DND-41 (cell line): ENCODE data around the gene SCUBE1.

Experiments
- ATAC-seq: fragments of 200-7000 bp; cut with Tn5 transposase; 3 replicates; pipeline ENCODE4 v1.9.1; 2021; ENCODE audit warnings: low read depth; ENCODE audit not compliant: insufficient read depth
- DNase-seq: peaks from one replicate; pipeline ENCODE4 v3.0.0-alpha.2; 2020
- H2AFZ ChIP-seq: 2 replicates; pipeline ENCODE4 v1.6.0; 2012; ENCODE audit warnings: low read depth, low read length
- H3K27ac ChIP-seq: 2 replicates; pipeline ENCODE4 v1.5.1; 2012; ENCODE audit warnings: low read length, inconsistent platforms
- H3K27me3 ChIP-seq: fragments of 200-600 bp; sonication (generic); 2 replicates; pipeline ENCODE4 v1.6.0; 2012; ENCODE audit warnings: low read length, mild to moderate bottlenecking, inconsistent platforms; ENCODE audit not compliant: insufficient read depth, poor library complexity
- H3K36me3 ChIP-seq: 2 replicates; pipeline ENCODE4 v1.5.1; 2012; ENCODE audit warnings: low read length, inconsistent platforms; ENCODE audit not compliant: insufficient read depth
- H3K4me1 ChIP-seq: 2 replicates; pipeline ENCODE4 v1.5.1; 2012; ENCODE audit warnings: mild to moderate bottlenecking, low read length; ENCODE audit not compliant: insufficient read depth
- H3K4me2 ChIP-seq: 2 replicates; pipeline ENCODE4 v1.6.0; 2012; ENCODE audit warnings: mild to moderate bottlenecking, moderate library complexity, low read length, inconsistent platforms; ENCODE audit not compliant: insufficient read depth
- H3K4me3 ChIP-seq, 2 experiments: fragments of 200-600 bp in 1 of 2; shearing (Covaris generic) in 1 of 2; 2 replicates each; pipeline ENCODE4 v1.5.1; 2012 to 2016; ENCODE audit warnings: inconsistent platforms in 2 of 2, low read length in 2 of 2, mild to moderate bottlenecking in 2 of 2, low read depth in 1 of 2, moderate library complexity in 1 of 2
- H3K79me2 ChIP-seq: 2 replicates; pipeline ENCODE4 v1.6.0; 2012; ENCODE audit warnings: low read length, inconsistent platforms; ENCODE audit not compliant: insufficient read depth
- H3K9ac ChIP-seq: 2 replicates; pipeline ENCODE4 v1.6.0; 2012; ENCODE audit warnings: low read depth, mild to moderate bottlenecking, inconsistent platforms, low read length, moderate library complexity
- H3K9me3 ChIP-seq: 2 replicates; pipeline ENCODE4 v1.5.1; 2012; ENCODE audit warnings: low read length, moderate library complexity, mild to moderate bottlenecking, inconsistent platforms; ENCODE audit not compliant: insufficient read depth, severe bottlenecking
- H4K20me1 ChIP-seq: 2 replicates; pipeline ENCODE4 v1.6.0; 2012; ENCODE audit warnings: low read length; ENCODE audit not compliant: insufficient read depth
- CTCF ChIP-seq: IDR thresholded peaks from 2 replicates; pipeline ENCODE4 v1.5.1; 2012; ENCODE audit warnings: borderline replicate concordance, low read length, moderate library complexity, mild to moderate bottlenecking; ENCODE audit not compliant: poor library complexity, severe bottlenecking; ENCODE audit errors: extremely low read depth
- EZH2 ChIP-seq: IDR thresholded peaks from 3 replicates; pipeline ENCODE4 v1.6.1; 2012; ENCODE audit warnings: borderline replicate concordance, low read depth, mild to moderate bottlenecking, moderate library complexity, low read length, inconsistent platforms; ENCODE audit not compliant: severe bottlenecking

SCUBE1 gene

GRCh38 chr22:43343262-43343669, at the start of gene SCUBE1:
SCUBE1 (minus strand) TSS chr22:43343372; CDS start chr22:43343261, 111 bp downstream.
- no peaks in the 10 kb centered on the region for H3K79me2 ChIP-seq
- no peaks in the 10 kb centered on the region for H3K9me3 ChIP-seq
- H3K4me2 ChIP-seq: no peak within 1 kb of the TSS
- ATAC-seq (no peak), DNase-seq (no peak)
- H3K4me3 ChIP-seq: no peak within 1 kb of the TSS
- H3K9ac ChIP-seq: no peak within 1 kb of the TSS
- no peaks in the 10 kb centered on the region for H3K4me1 ChIP-seq
- no peaks in the 10 kb centered on the region for H3K36me3 ChIP-seq
- peaks cover 6% of the 10 kb centered on the region; the same call in 1 of the 2 replicates for H4K20me1 ChIP-seq
- TF ChIP-seq EZH2 (no peak), CTCF (no peak)
- H3K27ac ChIP-seq: no peak within 1 kb of the TSS
- H3K27me3 ChIP-seq: no peaks in the 10 kb centered on the region
- no peak within 1 kb of the TSS for H2AFZ ChIP-seq

- Histone ChIP-seq H3K27ac (no peak overlapping the region), H3K9me3 (no peaks in the 10 kb centered on the region), H3K9ac (no peak overlapping the region), H4K20me1 (peaks cover 1% of the 10 kb centered on the region; the same call in 1 of the 2 replicates), H2AFZ (no peak overlapping the region), H3K4me1 (no peaks in the 10 kb centered on the region), H3K4me3 (no peak overlapping the region), H3K79me2 (no peaks in the 10 kb centered on the region), H3K27me3 (no peaks in the 10 kb centered on the region), H3K36me3 (no peaks in the 10 kb centered on the region), H3K4me2 (no peak overlapping the region)
- no peak for TF ChIP-seq CTCF
- TF ChIP-seq EZH2: no peak
- ATAC-seq (no peak), DNase-seq (no peak)
These were observed 49.3 kb upstream of the SCUBE1 start for GRCh38 chr22:43392385-43392989.

DNA sequence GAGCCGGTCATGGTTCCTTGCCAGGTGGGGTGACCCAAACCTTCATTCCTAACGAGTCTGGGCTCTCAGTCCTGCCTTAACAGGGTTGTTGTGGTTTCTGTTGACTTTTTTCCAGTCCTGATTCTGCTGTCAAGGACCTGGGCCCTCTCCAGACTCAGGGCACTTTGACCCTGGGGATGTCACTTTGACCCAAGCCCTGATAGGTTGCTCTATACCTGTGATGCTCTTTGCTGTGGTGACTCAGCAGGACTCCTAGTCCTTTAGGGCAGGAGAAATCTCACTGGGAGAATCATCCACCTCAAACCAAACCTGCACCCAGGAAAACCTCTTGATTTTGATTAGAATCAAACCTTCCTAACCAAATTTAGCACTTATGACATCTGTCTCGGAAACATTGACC, 48.1 kb upstream of the SCUBE1 start:
- DNase-seq (no peak), ATAC-seq (no peak)
- H4K20me1 ChIP-seq: peaks cover 9% of the 10 kb centered on the region; the same call in 1 of the 2 replicates
- no peaks in the 10 kb centered on the region for H3K79me2 ChIP-seq
- peaks cover 3% of the 10 kb centered on the region for H3K27me3 ChIP-seq
- H3K9ac ChIP-seq: no peak overlapping the region
- no peaks in the 10 kb centered on the region for H3K4me1 ChIP-seq
- H2AFZ ChIP-seq: no peak overlapping the region
- H3K4me3 ChIP-seq: no peak overlapping the region
- TF ChIP-seq CTCF: no peak
- no peak for TF ChIP-seq EZH2
- no peaks in the 10 kb centered on the region for H3K36me3 ChIP-seq
- H3K27ac ChIP-seq: no peak overlapping the region
- H3K4me2 ChIP-seq: no peak overlapping the region
- H3K9me3 ChIP-seq: no peaks in the 10 kb centered on the region
